ENCODE results near the gene MSGN1.

MSGN1 gene

GRCh38 chr2:17858064-17858463 lies 41.8 kb downstream of the MSGN1 start:
- no peak overlapping the region for H3K4me3 ChIP-seq (ENCODE audit: low read length)
- no peak for TF ChIP-seq CTCF (IDR thresholded peaks at IDR 0.05; ENCODE audit: insufficient read depth, low read depth, low read length, missing control alignments)

GRCh38 chr2:17863539-17863938 lies 47.3 kb downstream of the MSGN1 start:
- TF ChIP-seq CTCF (IDR thresholded peaks at IDR 0.05; ENCODE audit: insufficient read depth, low read depth, low read length, missing control alignments) = no peak
- H3K4me3 ChIP-seq (ENCODE audit: low read length) = no peak overlapping the region
- DNase-seq (ENCODE audit: low read depth) = no peak

More at GRCh38 chr2:17858064-17858463, 41.8 kb downstream of the MSGN1 start:
- no peak for DNase-seq (ENCODE audit: low read depth)

GRCh38 chr2:17864676-17865075 lies 48.4 kb downstream of the MSGN1 start:
- TF ChIP-seq CTCF (IDR thresholded peaks at IDR 0.05; ENCODE audit: insufficient read depth, low read depth, low read length, missing control alignments) = no peak
- no peak for DNase-seq (ENCODE audit: low read depth)
- no peak overlapping the region for H3K4me3 ChIP-seq (ENCODE audit: low read length)

GRCh38 chr2:17867133-17867532 lies 50.9 kb downstream of the MSGN1 start:
- H3K4me3 ChIP-seq (ENCODE audit: low read length) = no peak overlapping the region
- peak; percentile 31 for DNase-seq (ENCODE audit: low read depth)
- no peak for TF ChIP-seq CTCF (IDR thresholded peaks at IDR 0.05; ENCODE audit: insufficient read depth, low read depth, low read length, missing control alignments)

Measured in epithelial cell of esophagus (primary cell).